Spleen (tissue), 11 donors: ENCODE results near the gene MGMT. TPM values are rescaled to one million over a fixed set of nuclear protein-coding genes. Genes with fewer than 3 reads are reported as not detected.

ENCODE experiments used
- DNase-seq: peaks from one replicate; pipeline ENCODE4 v3.0.0-alpha.2; 2020
- H3K27ac ChIP-seq, 8 donors: fragments of 200-600 bp; sonication (generic) in 7 of 8; 1 replicate in 4 of 8; 2 replicates in 4 of 8; pipeline versions ENCODE4 v1.5.0 to v1.8.0; 2016 to 2021; ENCODE audit warnings: inconsistent platforms in 4 of 8, mild to moderate bottlenecking in 4 of 8, moderate library complexity in 1 of 8
- H3K27me3 ChIP-seq, 7 donors: fragments of 200-600 bp; sonication (generic) in 6 of 7; replicated peaks in 1 of 7; 1 replicate in 4 of 7; 2 replicates in 3 of 7; pipeline versions ENCODE4 v1.5.0 to v1.8.0; 2016 to 2021; ENCODE audit warnings: inconsistent platforms in 3 of 7, mild to moderate bottlenecking in 1 of 7
- H3K36me3 ChIP-seq, 6 donors: fragments of 200-600 bp; sonication (generic) in 5 of 6; 1 replicate in 4 of 6; 2 replicates in 2 of 6; pipeline versions ENCODE4 v1.5.0 to v1.8.0; 2016 to 2021; ENCODE audit warnings: inconsistent platforms in 2 of 6
- H3K4me1 ChIP-seq, 6 donors: fragments of 200-600 bp; sonication (generic) in 5 of 6; 1 replicate in 3 of 6; 2 replicates in 3 of 6; pipeline versions ENCODE4 v1.5.0 to v1.8.0; 2016 to 2021; ENCODE audit warnings: inconsistent platforms in 3 of 6
- H3K4me3 ChIP-seq, 8 donors: fragments of 200-600 bp; sonication (generic) in 7 of 8; 1 replicate in 4 of 8; 2 replicates in 4 of 8; pipeline versions ENCODE4 v1.5.0 to v1.8.0; 2016 to 2021; ENCODE audit warnings: inconsistent platforms in 4 of 8, mild to moderate bottlenecking in 4 of 8, moderate library complexity in 2 of 8
- H3K9me3 ChIP-seq, 8 donors: fragments of 200-600 bp; sonication (generic) in 7 of 8; 1 replicate in 4 of 8; 2 replicates in 4 of 8; pipeline versions ENCODE4 v1.5.0 to v1.8.0; 2016 to 2021; ENCODE audit warnings: inconsistent platforms in 4 of 8
- POLR2A ChIP-seq, 3 donors: fragments of 450-650 bp; IDR thresholded peaks; one replicate each; pipeline ENCODE4 v1.5.1; 2017; ENCODE audit warnings: antibody characterized with exemption in 3 of 3, mild to moderate bottlenecking in 1 of 3
- POLR2AphosphoS5 ChIP-seq, 3 donors: sonication (generic); formaldehyde crosslinking; IDR thresholded peaks; one replicate each; pipeline ENCODE4 v1.5.1; 2017; ENCODE audit warnings: antibody characterized with exemption in 3 of 3
- WGBS, 5 donors: extraction: QIAGEN DNeasy Blood & Tissue Kit in 3 of 5; methylation state at CpG; one replicate each; pipeline versions ENCODE4 v1.1.5 to v1.1.7; 2013 to 2018; 5-methylcytosine and 5-hydroxymethylcytosine counted together
- intact Hi-C: fragments of 100-400 bp; cut with DNase I; formaldehyde crosslinking; loops from one replicate; pipeline ENCODE4 v1.15.0; 2023; ENCODE audit warnings: low total_unique reads
- polyA plus RNA-seq, 3 donors: library from polyadenylated mRNA; stranded (reverse); fragments of 200-250 nt; gene quantifications; one replicate each; pipeline ENCODE4 v1.2.1, GENCODE V29; 2013
- total RNA-seq, 7 donors: library from RNA; depleted of rRNA in 3 of 7; stranded (reverse); fragments of >200 nt in 3 of 7; fragmentation: NEBNext Ultra II Directional in 4 of 7; extraction: Animal tissue kit (Norgen Biotek cat#: 25700) in 4 of 7; gene quantifications; one replicate each; pipeline versions ENCODE4 v1.1.0 to v1.2.1, GENCODE V29; 2016 to 2021
- TF ChIP-seq, protein P1 (sequence below), 11 experiments: fragments of 200-600 bp in 7 of 11; fragments of 450-650 bp in 4 of 11; sonication (generic) in 4 of 11; IDR thresholded peaks in 8 of 11; conservative IDR thresholded peaks in 3 of 11; 1 replicate in 7 of 11; 2 replicates in 4 of 11; pipeline versions ENCODE4 v1.4.0 to v1.8.0; 2016 to 2021; ENCODE audit warnings: antibody characterized with exemption in 11 of 11, inconsistent platforms in 4 of 11, mild to moderate bottlenecking in 1 of 11
- donor health status: healthy with polysubstance abuse.
- donor health status: DM: no; HTN: no; CAD: no; lungs with moderate emphysema.
- donor health status: DM: no; HTN: no; CAD: no.
- donor health status: Bipolar disorder and iron deficiency.
- donor health status: healthy.
- donor health status: DM: no; HTN: no; CAD: no.
- donor health status: DM: yes; HTN: yes; CAD: no.

Gene MGMT
- total and polyA plus RNA-seq, 10 donors = 14.3 to 33.4 (median 21.7) TPM

- 92 to 97% (median 93%) methylated on average over 6 of the region's 6 CpGs for whole genome bisulfite sequencing, 5 donors
- H3K4me3 ChIP-seq = no peak overlapping the region
- H3K4me1 ChIP-seq = peaks cover 0 to 13% (median 0%) of the 10 kb centered on the region in 6 donors
- H3K27me3 ChIP-seq = no peaks in the 10 kb centered on the region
- intact Hi-C loops = no loop called here
- H3K27ac ChIP-seq = no peak overlapping the region
- TF ChIP-seq POLR2AphosphoS5 (IDR thresholded peaks at IDR 0.05) = no peak
- no peak for TF ChIP-seq POLR2A (IDR thresholded peaks at IDR 0.05)
- TF ChIP-seq, protein P1, sequence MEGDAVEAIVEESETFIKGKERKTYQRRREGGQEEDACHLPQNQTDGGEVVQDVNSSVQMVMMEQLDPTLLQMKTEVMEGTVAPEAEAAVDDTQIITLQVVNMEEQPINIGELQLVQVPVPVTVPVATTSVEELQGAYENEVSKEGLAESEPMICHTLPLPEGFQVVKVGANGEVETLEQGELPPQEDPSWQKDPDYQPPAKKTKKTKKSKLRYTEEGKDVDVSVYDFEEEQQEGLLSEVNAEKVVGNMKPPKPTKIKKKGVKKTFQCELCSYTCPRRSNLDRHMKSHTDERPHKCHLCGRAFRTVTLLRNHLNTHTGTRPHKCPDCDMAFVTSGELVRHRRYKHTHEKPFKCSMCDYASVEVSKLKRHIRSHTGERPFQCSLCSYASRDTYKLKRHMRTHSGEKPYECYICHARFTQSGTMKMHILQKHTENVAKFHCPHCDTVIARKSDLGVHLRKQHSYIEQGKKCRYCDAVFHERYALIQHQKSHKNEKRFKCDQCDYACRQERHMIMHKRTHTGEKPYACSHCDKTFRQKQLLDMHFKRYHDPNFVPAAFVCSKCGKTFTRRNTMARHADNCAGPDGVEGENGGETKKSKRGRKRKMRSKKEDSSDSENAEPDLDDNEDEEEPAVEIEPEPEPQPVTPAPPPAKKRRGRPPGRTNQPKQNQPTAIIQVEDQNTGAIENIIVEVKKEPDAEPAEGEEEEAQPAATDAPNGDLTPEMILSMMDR (IDR thresholded peaks at IDR 0.05 in 8 of 11, conservative IDR thresholded peaks at IDR 0.05 in 3 of 11) = no peak
- H3K36me3 ChIP-seq = peaks cover 0 to 4% (median 0%) of the 10 kb centered on the region in 6 donors
- no peak for DNase-seq
- peaks cover 0 to 37% (median 16%) of the 10 kb centered on the region in 8 donors for H3K9me3 ChIP-seq
Observed at GRCh38 chr10:129631006-129631405, 164.0 kb downstream of the MGMT start.

DNA sequence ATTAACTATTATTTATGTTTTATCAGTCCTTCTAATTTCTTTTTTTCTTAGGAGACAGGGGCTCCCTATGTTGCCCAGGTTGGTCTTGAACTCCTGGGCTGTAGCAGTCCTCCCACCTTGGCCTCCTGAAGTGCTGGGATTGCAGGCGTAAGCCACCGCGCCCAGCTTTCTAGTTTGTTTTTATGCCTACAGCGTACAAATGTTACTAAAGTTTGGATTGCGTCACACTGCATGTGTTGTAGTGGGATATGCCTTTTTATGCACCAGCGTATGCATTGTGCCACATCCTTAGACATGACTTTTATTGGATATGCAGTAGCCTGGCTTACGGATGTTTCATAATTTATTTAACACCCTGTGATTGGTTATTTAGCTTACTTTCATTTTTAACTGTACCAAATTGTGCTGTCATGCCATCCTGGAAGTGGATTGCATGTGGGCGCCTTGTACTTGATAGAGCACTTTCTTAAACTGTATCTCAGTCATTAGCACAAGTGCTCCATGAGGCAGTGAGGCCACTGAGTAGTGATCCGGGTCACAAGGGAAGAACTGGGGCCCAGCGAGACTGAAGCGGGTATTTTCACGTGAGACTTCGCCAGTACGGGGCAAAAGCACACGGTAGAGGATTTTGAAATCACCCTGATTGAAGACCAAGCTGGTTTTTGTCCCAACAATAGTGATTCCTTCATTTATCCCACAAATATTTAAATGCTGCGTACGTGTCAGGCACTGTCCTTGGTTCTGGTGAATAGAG lies 165.0 kb downstream of the MGMT start:
- Histone ChIP-seq H3K4me1 (peaks cover 0 to 10% (median 0%) of the 10 kb centered on the region in 6 donors), H3K27me3 (no peaks in the 10 kb centered on the region), H3K36me3 (peaks cover 0 to 8% (median 0%) of the 10 kb centered on the region in 6 donors), H3K4me3 (no peak overlapping the region), H3K9me3 (peaks cover 0 to 37% (median 16%) of the 10 kb centered on the region in 8 donors), H3K27ac (no peak overlapping the region)
- 86 to 92% (median 91%) methylated on average over 17 of the region's 17 CpGs for WGBS, 5 donors
- intact Hi-C loops = no loop called here
- TF ChIP-seq POLR2A (IDR thresholded peaks at IDR 0.05) = no peak
- TF ChIP-seq, protein P1 (IDR thresholded peaks at IDR 0.05 in 8 of 11, conservative IDR thresholded peaks at IDR 0.05 in 3 of 11) = no peak
- no peak for DNase-seq

GRCh38 chr10:129637010-129637409 lies 170.0 kb downstream of the MGMT start:
- peaks cover 0 to 8% (median 0%) of the 10 kb centered on the region in 6 donors for H3K36me3 ChIP-seq
- no peak overlapping the region for H3K27ac ChIP-seq
- intact Hi-C loops = no loop called here
- 90 to 95% (median 93%) methylated on average over 3 of the region's 3 CpGs for WGBS, 5 donors
- peaks cover 0 to 29% (median 16%) of the 10 kb centered on the region in 8 donors for H3K9me3 ChIP-seq
- TF ChIP-seq, protein P1 (IDR thresholded peaks at IDR 0.05 in 8 of 11, conservative IDR thresholded peaks at IDR 0.05 in 3 of 11) = no peak
- TF ChIP-seq POLR2AphosphoS5 (IDR thresholded peaks at IDR 0.05) (no peak), POLR2A (IDR thresholded peaks at IDR 0.05) (no peak)
- H3K4me3 ChIP-seq = no peak overlapping the region
- DNase-seq = no peak
- no peaks in the 10 kb centered on the region for H3K27me3 ChIP-seq
- H3K4me1 ChIP-seq = no peaks in the 10 kb centered on the region

DNA sequence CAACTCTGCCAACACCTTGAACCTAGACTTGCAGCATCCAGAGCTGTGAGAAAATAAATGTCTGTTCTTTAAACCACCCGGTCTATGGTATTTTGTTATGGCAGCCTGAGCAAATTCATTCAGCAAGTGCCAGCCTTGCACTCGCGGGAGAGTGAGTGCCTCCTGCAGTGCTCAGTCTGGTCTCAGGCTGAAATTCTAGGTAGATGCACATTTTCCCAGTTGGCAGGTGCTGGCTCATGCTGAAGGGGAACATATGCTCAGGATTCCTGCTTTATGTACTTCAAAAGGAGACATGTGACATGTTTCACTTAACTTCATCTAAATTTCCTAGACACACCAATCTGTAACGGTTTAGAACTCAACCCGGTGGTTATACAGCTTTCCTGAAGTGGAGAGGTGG lies 170.8 kb downstream of the MGMT start:
- TF ChIP-seq POLR2AphosphoS5 (IDR thresholded peaks at IDR 0.05) (no peak), POLR2A (IDR thresholded peaks at IDR 0.05) (no peak)
- TF ChIP-seq, protein P1 (IDR thresholded peaks at IDR 0.05 in 8 of 11, conservative IDR thresholded peaks at IDR 0.05 in 3 of 11) = no peak
- H3K27ac ChIP-seq = no peak overlapping the region
- no peak overlapping the region for H3K4me3 ChIP-seq
- H3K4me1 ChIP-seq = no peaks in the 10 kb centered on the region
- intact Hi-C loops = no loop called here
- 91 to 95% (median 93%) methylated on average over 5 of the region's 5 CpGs for whole genome bisulfite sequencing, 5 donors
- H3K9me3 ChIP-seq = peaks cover 0 to 24% (median 16%) of the 10 kb centered on the region in 8 donors
- H3K27me3 ChIP-seq = no peaks in the 10 kb centered on the region
- DNase-seq = no peak
- H3K36me3 ChIP-seq = peaks cover 0 to 8% (median 0%) of the 10 kb centered on the region in 6 donors
